ENCODE measurements around the gene TGOLN2.
"Not testable (repeated sequence)": the region's sequence is repeated elsewhere in the genome, so short reads cannot be mapped to it uniquely, and the experiment has no call there.

The TGOLN2 gene

DNA sequence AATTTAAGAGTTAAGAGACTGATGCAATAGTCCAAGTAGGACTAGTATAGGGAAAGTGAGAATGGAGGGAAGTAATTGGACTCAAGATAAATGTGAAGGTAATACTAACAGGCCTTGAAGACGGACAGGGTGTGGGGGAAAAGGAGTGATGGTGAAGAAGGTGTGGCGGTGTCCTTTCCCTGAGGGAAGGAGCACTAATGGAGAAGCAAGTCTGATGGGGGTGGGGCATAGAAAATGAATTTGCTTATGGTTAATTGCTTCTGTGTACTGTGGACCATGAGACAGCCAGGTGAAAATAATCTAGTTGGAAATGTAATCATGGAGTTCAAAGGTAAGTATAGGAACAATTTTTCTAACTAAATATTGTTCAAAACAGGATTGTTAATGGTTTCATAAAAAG, 7.1 kb upstream of the TGOLN2 start:
- peaks cover 4% of the 10 kb centered on the region; the same call in 1 of the 2 replicates for H3K9me3 ChIP-seq (ENCODE audit: control insufficient read depth, insufficient read depth, low read depth, low read length)
- no peaks in the 10 kb centered on the region for H3K27me3 ChIP-seq (ENCODE audit: control insufficient read depth, insufficient read depth, low read length)
- H3K4me1 ChIP-seq (ENCODE audit: control insufficient read depth, insufficient read depth, low read length) = peaks cover 12% of the 10 kb centered on the region; the same call in 1 of the 2 replicates
- no peak overlapping the region for H3K4me3 ChIP-seq (ENCODE audit: low read depth, low read length)
- H3K9ac ChIP-seq (ENCODE audit: low read length) = no peak overlapping the region
- H3K27ac ChIP-seq (ENCODE audit: low read depth, low read length) = no peak overlapping the region
- H3K36me3 ChIP-seq (ENCODE audit: control insufficient read depth, insufficient read depth, low read length) = no peaks in the 10 kb centered on the region

DNA sequence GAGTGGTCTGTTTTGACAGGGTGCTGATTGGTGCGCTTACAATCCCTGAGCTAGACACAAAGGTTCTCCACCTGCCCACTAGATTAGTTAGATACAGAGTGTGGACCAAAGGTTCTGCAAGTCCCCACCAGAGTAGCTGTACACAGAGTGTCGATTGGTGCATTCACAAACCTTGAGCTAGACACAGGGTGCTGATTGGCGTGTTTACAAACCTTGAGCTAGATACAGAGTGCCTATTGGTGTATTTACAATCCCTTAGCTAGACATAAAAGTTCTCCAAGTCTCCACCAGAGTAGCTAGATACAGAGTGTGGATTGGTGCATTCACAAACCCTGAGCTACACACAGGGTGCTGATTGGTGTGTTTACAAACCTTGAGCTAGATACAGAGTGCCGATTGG, 6.1 kb upstream of the TGOLN2 start:
- H3K9me3 ChIP-seq (ENCODE audit: control insufficient read depth, insufficient read depth, low read depth, low read length) = not testable (repeated sequence)

DNA sequence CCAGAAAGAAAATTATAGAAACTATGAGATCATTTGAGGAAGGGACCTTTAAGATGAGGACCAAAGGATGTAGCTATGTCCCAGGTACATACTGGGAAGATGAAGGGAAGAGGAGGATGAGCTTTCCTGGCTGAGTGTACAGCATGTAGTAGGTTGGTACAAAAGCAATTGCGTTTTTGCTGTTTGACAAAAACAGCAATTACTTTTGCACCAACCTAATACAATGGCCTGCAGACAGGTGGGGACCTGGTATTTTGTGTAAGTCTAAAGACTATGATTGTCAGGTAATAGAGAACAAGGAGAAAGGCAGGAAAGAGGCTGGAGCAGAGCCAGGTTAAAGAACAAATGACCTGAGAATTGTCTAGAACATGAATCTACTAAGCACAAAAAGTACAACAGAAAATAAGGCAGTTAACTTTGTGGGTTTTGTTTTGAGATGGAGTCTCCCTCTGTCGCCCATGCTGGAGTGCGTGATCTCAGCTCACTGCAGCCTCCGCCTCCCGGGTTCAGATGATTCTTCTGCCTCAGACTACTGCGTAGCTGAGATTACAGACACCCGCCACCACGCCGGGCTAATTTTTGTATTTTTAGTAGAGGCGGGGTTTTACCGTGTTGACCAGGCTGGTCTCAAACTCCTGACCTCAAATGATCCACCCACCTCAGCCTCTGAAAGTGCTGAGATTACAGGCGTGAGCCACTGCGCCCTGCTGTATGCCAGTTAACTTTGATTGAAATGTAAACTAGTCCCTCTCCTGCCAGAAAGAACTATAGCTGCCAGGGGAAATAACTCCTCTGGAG, 3.2 kb upstream of the TGOLN2 start:
- Histone ChIP-seq H3K9me3 (ENCODE audit: control insufficient read depth, insufficient read depth, low read depth, low read length) (peaks cover 4% of the 10 kb centered on the region; the same call in 1 of the 2 replicates), H3K4me1 (ENCODE audit: control insufficient read depth, insufficient read depth, low read length) (peaks cover 20% of the 10 kb centered on the region), H3K4me3 (ENCODE audit: low read depth, low read length) (no peak overlapping the region), H3K27me3 (ENCODE audit: control insufficient read depth, insufficient read depth, low read length) (no peaks in the 10 kb centered on the region), H3K9ac (ENCODE audit: low read length) (no peak overlapping the region), H3K27ac (ENCODE audit: low read depth, low read length) (no peak overlapping the region), H3K36me3 (ENCODE audit: control insufficient read depth, insufficient read depth, low read length) (no peaks in the 10 kb centered on the region)

More for the DNA sequence above, 6.1 kb upstream of the TGOLN2 start:
- H3K4me3 ChIP-seq (ENCODE audit: low read depth, low read length); H3K27ac ChIP-seq (ENCODE audit: low read depth, low read length); H3K36me3 ChIP-seq (ENCODE audit: control insufficient read depth, insufficient read depth, low read length); H3K9ac ChIP-seq (ENCODE audit: low read length); H3K27me3 ChIP-seq (ENCODE audit: control insufficient read depth, insufficient read depth, low read length): not testable (repeated sequence)
- peaks cover 12% of the 10 kb centered on the region; the same call in 1 of the 2 replicates for H3K4me1 ChIP-seq (ENCODE audit: control insufficient read depth, insufficient read depth, low read length)

DNA sequence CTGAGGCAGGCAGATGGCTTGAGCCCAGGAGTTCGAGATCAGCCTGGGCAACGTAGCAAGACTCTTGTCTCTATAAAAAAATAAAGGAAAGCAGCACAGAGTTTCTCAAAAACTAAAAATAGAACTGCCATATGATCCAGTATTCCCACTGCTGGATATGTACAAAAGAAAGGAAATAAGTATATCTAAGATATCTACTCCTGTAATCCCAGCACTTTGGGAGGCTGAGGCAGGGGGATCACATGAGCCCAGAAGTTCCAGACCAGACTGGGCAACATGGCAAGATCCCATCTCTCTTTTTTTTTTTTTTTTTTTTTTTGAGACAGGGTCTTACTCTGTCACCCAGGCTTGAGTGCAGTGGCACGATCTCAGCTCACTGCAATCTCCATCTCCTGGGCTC, 1.9 kb upstream of the TGOLN2 start:
- not testable (repeated sequence) for H3K9me3 ChIP-seq (ENCODE audit: control insufficient read depth, insufficient read depth, low read depth, low read length); H3K27me3 ChIP-seq (ENCODE audit: control insufficient read depth, insufficient read depth, low read length); H3K9ac ChIP-seq (ENCODE audit: low read length); H3K27ac ChIP-seq (ENCODE audit: low read depth, low read length); H3K4me3 ChIP-seq (ENCODE audit: low read depth, low read length); H3K36me3 ChIP-seq (ENCODE audit: control insufficient read depth, insufficient read depth, low read length)
- H3K4me1 ChIP-seq (ENCODE audit: control insufficient read depth, insufficient read depth, low read length) = peaks cover 22% of the 10 kb centered on the region

DNA sequence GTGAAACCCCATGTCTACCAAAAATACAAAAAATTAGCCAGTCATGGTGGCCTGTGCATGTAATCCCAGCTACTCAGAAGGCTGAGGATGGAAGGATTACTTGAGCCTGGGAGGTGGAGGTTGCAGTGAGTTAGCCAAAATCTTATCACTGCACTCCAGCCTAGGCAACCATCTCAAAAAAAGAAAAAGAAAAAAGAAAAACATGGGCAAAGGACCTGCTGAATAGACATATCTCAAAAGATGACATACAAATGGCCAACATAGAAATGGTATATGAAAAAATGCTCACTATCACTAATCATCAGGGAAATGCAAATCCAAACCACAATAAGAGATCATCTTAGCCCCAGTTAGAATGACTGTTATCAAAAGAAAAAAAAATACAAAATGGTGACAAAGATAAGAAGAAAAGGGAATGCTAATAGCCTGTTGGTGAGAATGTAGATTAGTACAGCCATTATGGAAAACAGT, 1.4 kb upstream of the TGOLN2 start:
- Histone ChIP-seq H3K9me3 (ENCODE audit: control insufficient read depth, insufficient read depth, low read depth, low read length) (no peaks in the 10 kb centered on the region), H3K27ac (ENCODE audit: low read depth, low read length) (no peak overlapping the region), H3K36me3 (ENCODE audit: control insufficient read depth, insufficient read depth, low read length) (peaks cover 9% of the 10 kb centered on the region), H3K4me3 (ENCODE audit: low read depth, low read length) (no peak overlapping the region; the same call in 1 of the 2 replicates), H3K27me3 (ENCODE audit: control insufficient read depth, insufficient read depth, low read length) (no peaks in the 10 kb centered on the region), H3K4me1 (ENCODE audit: control insufficient read depth, insufficient read depth, low read length) (peaks cover 22% of the 10 kb centered on the region), H3K9ac (ENCODE audit: low read length) (no peak overlapping the region)

DNA sequence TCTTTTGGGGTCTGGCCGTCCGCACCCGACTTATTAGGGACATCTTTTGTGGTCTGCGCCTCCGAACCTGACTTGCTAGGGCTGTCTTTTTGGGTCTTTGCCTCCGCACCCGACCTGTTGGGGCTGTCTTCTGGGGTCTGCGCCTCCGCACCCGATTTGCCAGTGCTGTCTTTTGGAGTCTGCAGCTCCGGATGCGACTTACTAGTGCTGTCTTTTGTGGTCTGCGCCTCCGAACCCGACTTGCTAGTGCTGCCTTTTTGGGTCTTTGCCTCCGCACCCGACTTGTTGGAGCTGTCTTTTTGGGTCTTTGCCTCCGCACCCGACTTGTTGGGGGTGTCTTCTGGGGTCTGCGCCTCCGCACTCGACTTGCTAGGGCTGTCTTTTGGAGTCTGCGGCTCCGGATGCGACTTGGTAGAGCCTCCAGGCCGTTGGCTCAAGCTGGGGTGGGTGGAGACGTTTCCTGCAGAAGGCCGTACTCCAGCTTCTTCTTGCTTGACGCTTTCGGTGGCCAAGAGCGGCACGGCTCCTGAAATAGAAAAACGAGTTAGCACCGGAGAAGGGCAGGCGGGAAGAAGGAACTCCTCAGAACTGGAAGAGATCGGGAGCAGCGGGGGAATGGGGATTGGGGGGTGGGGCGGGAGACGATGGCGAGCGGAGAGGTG, 498 bp downstream of the TGOLN2 start:
- H3K27ac ChIP-seq (ENCODE audit: low read depth, low read length) = no peak overlapping the region
- peaks cover 22% of the 10 kb centered on the region for H3K4me1 ChIP-seq (ENCODE audit: control insufficient read depth, insufficient read depth, low read length)
- H3K36me3 ChIP-seq (ENCODE audit: control insufficient read depth, insufficient read depth, low read length) = peaks cover 27% of the 10 kb centered on the region
- no peaks in the 10 kb centered on the region for H3K27me3 ChIP-seq (ENCODE audit: control insufficient read depth, insufficient read depth, low read length)
- no peaks in the 10 kb centered on the region for H3K9me3 ChIP-seq (ENCODE audit: control insufficient read depth, insufficient read depth, low read depth, low read length)
- H3K4me3 ChIP-seq (ENCODE audit: low read depth, low read length) = peak overlapping the region; percentile 87
- peak overlapping the region; percentile 99 for H3K9ac ChIP-seq (ENCODE audit: low read length)

DNA sequence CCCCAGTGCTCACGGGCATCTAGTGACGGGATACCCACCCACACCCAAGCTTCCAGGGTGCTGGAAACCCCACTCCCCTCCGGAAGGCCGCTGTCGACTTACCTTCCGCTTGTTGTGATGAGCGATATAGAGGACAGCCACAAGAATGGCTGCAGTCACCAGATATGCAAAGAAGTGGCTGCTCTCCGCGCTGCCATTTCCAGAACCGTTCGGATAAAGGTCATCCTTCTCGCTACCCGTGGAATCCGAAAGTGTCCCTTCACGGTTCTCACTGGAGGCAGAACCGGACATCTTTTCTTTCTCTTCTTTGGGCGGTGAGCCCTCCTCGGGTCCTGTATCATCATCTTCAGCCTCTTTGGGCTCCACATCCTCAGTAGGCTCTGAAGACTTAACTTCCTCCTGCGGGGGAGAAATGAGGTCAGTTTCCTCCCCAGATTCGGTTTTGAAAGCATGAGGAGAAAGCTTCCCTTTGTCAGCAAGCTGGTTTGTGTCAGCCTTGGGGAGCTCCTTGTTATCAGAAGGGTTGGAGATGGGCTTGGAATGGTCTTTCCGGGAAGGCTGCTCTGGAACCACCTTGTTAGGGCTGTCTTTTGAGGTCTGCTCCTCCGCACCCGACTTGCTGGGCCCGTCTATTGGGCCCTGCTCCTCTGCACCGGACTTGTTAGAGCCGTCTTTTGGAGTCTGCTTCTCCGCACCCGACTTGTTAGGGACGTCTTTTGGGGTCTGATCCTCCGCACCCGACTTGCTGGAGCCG, 1.2 kb downstream of the TGOLN2 start:
- Histone ChIP-seq H3K27me3 (ENCODE audit: control insufficient read depth, insufficient read depth, low read length) (no peaks in the 10 kb centered on the region), H3K4me1 (ENCODE audit: control insufficient read depth, insufficient read depth, low read length) (peaks cover 20% of the 10 kb centered on the region), H3K27ac (ENCODE audit: low read depth, low read length) (no peak overlapping the region), H3K36me3 (ENCODE audit: control insufficient read depth, insufficient read depth, low read length) (peaks cover 34% of the 10 kb centered on the region), H3K4me3 (ENCODE audit: low read depth, low read length) (peak overlapping the region; percentile 87), H3K9me3 (ENCODE audit: control insufficient read depth, insufficient read depth, low read depth, low read length) (no peaks in the 10 kb centered on the region), H3K9ac (ENCODE audit: low read length) (peak overlapping the region; percentile 99)

DNA sequence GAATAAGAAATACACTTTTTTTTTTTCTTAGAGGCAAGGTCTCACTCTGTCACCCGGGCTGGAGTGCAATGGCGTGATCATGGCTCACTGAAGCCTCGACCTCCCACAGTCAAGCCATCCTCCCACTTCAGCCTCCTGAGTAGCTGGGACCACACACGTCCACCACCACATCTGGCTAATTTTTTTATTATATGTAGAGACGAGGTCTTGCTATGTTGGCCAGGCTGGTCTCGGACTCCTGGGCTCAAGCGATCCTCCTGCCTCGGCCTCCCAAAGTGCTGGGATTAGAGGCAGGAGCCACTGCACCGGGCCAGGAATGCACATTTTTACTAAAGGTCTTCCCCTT, 2.4 kb downstream of the TGOLN2 start:
- peaks cover 13% of the 10 kb centered on the region for H3K4me1 ChIP-seq (ENCODE audit: control insufficient read depth, insufficient read depth, low read length)
- peak overlapping the region; percentile 87; the same call in 1 of the 2 replicates for H3K4me3 ChIP-seq (ENCODE audit: low read depth, low read length)
- no peaks in the 10 kb centered on the region for H3K27me3 ChIP-seq (ENCODE audit: control insufficient read depth, insufficient read depth, low read length)
- H3K9me3 ChIP-seq (ENCODE audit: control insufficient read depth, insufficient read depth, low read depth, low read length) = no peaks in the 10 kb centered on the region
- H3K36me3 ChIP-seq (ENCODE audit: control insufficient read depth, insufficient read depth, low read length) = peaks cover 45% of the 10 kb centered on the region
- H3K27ac ChIP-seq (ENCODE audit: low read depth, low read length) = no peak overlapping the region
- no peak overlapping the region for H3K9ac ChIP-seq (ENCODE audit: low read length)

DNA sequence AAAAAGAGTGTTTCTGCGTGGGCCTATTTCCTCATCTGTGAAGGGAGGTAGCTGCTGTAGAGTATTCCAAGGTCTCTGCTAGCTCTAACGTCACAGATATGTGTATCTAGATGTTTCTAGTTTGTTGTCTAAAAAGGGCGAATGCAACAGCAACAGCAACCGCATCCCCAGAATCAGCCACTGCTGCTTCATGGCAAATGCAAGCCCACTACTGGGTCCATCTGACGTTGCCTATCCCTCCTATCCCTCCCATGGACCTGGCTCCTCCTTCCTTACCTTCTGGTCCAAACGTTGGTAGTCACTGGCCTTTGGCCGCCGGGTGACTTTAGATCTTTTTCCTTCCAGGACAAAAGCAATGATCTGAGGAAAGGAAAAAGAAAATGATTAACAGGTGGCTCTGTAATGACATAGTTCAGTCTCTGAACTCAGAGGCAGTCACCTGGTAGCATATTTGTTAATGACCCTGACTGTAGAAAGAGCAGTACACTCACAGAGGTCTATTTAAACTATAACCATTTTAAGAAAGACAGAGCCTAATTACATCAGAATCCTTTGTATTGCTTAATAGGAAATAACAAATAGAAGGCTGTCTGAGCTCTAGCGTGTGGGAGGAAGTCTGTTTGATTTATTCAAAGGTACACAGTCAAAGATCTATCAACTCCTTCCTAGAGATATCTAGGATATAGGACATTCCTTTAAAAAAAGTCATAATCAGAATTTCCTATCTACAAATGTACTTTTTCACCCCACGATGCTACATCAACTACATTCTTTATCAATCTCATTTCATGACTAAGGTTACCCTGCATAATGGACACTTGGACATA, 2.9 kb downstream of the TGOLN2 start:
- Histone ChIP-seq H3K9ac (ENCODE audit: low read length) (no peak overlapping the region), H3K36me3 (ENCODE audit: control insufficient read depth, insufficient read depth, low read length) (peaks cover 51% of the 10 kb centered on the region), H3K9me3 (ENCODE audit: control insufficient read depth, insufficient read depth, low read depth, low read length) (no peaks in the 10 kb centered on the region), H3K4me3 (ENCODE audit: low read depth, low read length) (no peak overlapping the region), H3K27ac (ENCODE audit: low read depth, low read length) (no peak overlapping the region), H3K4me1 (ENCODE audit: control insufficient read depth, insufficient read depth, low read length) (peaks cover 13% of the 10 kb centered on the region), H3K27me3 (ENCODE audit: control insufficient read depth, insufficient read depth, low read length) (no peaks in the 10 kb centered on the region)

DNA sequence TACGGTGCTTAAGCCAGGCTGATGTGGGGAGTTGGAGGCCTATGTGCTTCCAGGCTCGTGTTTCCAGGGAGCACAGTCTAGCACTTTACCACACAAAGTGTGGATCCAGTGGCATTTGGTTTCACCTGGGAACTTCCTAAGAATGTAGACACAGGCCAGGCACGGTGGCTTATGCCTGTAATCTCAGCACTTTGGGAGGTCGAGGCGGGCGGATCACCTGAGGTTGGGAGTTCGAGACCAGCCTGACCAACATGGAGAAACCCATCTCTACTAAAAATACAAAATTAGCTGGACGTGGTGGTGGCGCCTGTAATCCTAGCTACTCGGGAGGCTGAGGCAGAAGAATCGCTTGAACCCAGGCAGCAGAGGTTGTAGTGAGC, 3.8 kb downstream of the TGOLN2 start:
- peaks cover 58% of the 10 kb centered on the region for H3K36me3 ChIP-seq (ENCODE audit: control insufficient read depth, insufficient read depth, low read length)
- H3K4me1 ChIP-seq (ENCODE audit: control insufficient read depth, insufficient read depth, low read length) = peaks cover 13% of the 10 kb centered on the region
- not testable (repeated sequence) for H3K27ac ChIP-seq (ENCODE audit: low read depth, low read length)

More for the DNA sequence above, 3.8 kb downstream of the TGOLN2 start:
- not testable (repeated sequence) for H3K4me3 ChIP-seq (ENCODE audit: low read depth, low read length); H3K9ac ChIP-seq (ENCODE audit: low read length); H3K9me3 ChIP-seq (ENCODE audit: control insufficient read depth, insufficient read depth, low read depth, low read length); H3K27me3 ChIP-seq (ENCODE audit: control insufficient read depth, insufficient read depth, low read length)
